ENCODE measurements around the gene TMPRSS7. TPM values are rescaled to one million over a fixed set of nuclear protein-coding genes. Genes with fewer than 3 reads are reported as not detected.

TMPRSS7 gene
- under 1 TPM in 1 of 3 donors, not detected in 2; 0.04 TPM for polyA plus RNA-seq

- no peak within 1 kb of the TSS for H3K27ac ChIP-seq (ENCODE audit: low read depth, low read length)
- WGBS, 3 donors: 94 to 99% (median 95%) methylated on average over 4 of the region's 4 CpGs
Observed at GRCh38 chr3:112034436-112034835, at the start of gene TMPRSS7. TMPRSS7 (plus strand) TSS chr3:112034736; CDS start chr3:112034846, 110 bp downstream.

DNA sequence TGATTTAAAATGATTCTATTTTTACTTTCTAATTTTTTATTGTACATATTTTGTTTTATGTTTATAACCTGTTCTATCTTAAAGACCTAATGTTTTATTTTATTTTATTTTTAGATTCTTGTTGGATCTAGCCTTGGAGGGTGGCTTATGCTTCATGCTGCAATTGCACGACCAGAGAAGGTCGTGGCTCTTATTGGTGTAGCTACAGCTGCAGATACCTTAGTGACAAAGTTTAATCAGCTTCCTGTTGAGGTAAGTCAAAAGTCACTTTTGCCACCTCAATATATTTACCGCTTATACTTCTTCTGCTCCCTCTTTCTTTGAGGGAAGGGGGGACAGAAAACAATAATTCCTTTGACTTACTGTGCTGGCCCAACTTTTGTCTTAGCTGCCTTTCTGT lies 47.7 kb upstream of the TMPRSS7 start:
- 82 to 92% (median 92%) methylated on average over 3 of the region's 3 CpGs for WGBS, 3 donors
- no peak overlapping the region for H3K27ac ChIP-seq (ENCODE audit: low read depth, low read length)

DNA sequence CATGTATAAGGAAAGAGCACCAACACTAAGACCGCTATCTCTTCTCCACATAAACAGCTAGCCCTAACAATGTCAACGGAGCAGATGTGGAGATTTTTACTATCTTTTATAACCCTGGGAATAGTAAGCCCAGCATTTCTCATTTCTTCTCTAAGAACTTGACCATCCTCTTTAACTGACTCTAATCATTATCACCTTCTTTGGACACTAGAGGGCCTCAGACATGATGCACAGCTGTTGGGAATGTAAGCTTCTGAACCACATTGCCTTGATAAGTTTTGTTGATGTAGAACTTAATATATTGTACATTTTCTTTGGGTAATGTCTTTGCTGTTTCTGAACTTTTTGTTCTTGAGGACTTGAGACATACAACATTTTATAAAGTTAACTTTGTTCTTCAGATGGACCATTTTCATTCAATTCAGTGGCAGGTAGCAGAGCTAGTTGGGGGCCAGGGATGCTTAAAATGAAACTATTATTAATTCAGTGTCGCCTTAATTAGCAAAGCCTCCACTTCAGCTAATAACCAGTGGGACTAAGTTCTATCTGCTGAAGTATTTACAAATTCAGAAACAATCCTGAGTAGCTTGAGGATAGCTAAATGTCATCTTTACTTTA lies 45.4 kb upstream of the TMPRSS7 start:
- 61 to 71% (median 68%) methylated on average over 3 of the region's 3 CpGs for WGBS, 3 donors
- H3K27ac ChIP-seq (ENCODE audit: low read depth, low read length): no peak overlapping the region

- H3K27ac ChIP-seq (ENCODE audit: low read depth, low read length): no peak overlapping the region
- 65 to 89% (median 84%) methylated on average over 2 of the region's 2 CpGs for WGBS, 3 donors
Observed at GRCh38 chr3:111993038-111993437, 41.5 kb upstream of the TMPRSS7 start.

GRCh38 chr3:111998636-111999483 lies 35.7 kb upstream of the TMPRSS7 start, which contains the start of gene TAGLN3:
TAGLN3 (plus strand) TSS chr3:111998922; CDS start chr3:111999423, 501 bp downstream.
- WGBS, 3 donors: 5 to 9% (median 7%) methylated on average over 30 of the region's 30 CpGs

DNA sequence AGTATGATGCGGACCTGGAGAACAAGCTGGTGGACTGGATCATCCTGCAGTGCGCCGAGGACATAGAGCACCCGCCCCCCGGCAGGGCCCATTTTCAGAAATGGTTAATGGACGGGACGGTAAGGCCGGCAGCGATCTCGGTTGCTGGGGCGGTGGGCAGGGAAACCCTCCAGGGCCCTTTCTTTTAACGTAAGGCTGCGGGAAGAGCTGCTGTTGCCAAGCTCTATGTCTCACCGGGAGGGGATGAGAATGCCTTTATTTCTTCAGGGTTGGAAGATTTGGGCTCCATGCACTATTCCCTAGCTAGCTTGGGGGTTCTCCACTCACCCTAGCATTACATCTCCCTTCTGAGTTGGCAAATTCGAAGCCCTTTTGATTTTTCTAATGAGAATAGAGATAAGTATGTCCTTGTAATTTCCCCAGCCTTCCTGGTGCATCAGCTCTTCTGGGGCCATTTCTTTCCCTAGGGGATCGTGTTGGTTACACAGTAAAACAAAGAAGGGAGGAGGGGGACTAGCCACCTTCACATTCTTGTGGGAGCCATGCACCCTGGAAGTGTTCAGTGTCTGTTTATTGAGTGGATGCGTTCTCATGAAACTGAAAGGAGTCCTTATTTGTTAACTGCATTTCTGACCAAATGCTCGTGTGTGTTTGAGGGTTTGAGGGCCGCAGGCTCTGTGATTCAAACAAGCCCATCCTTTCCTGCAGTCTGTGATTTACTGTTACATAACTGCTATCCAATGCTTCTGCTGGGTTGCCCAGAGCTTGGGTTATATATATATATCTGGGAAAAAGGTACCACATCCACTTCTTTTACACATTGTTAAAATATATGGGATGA lies 34.8 kb upstream of the TMPRSS7 start:
- no peak overlapping the region for H3K27ac ChIP-seq (ENCODE audit: low read depth, low read length)
- WGBS, 3 donors: 28 to 39% (median 28%) methylated on average over 19 of the region's 19 CpGs

More at GRCh38 chr3:111998636-111999483, 35.7 kb upstream of the TMPRSS7 start, which contains the start of gene TAGLN3:
- no peak within 1 kb of the TSS for H3K27ac ChIP-seq (ENCODE audit: low read depth, low read length)

GRCh38 chr3:112000367-112000771 lies 34.2 kb upstream of the TMPRSS7 start:
- WGBS, 3 donors: 90 to 96% (median 93%) methylated on average over 5 of the region's 5 CpGs
- H3K27ac ChIP-seq (ENCODE audit: low read depth, low read length): no peak overlapping the region

DNA sequence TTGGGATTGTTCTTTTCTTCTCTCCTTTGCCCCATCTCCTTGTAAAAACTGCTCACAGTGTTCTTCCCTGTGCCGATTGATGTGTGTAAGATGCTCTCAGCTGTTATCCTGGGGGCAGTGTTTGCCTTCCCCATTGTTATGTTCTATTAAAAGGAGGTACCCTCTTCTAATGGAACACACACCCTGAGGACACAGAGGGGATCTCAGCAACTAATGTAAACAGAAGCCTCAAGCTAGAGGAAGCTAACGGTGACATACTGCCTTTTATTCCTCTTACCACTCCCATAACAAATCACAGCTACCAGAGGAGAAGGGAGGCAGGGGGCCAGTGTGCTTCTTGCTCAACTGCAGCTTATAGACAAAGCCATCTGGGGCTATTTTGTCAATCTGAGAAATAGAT lies 33.6 kb upstream of the TMPRSS7 start:
- WGBS, 3 donors: 78 to 97% (median 88%) methylated on average over 2 of the region's 2 CpGs
- no peak overlapping the region for H3K27ac ChIP-seq (ENCODE audit: low read depth, low read length)

DNA sequence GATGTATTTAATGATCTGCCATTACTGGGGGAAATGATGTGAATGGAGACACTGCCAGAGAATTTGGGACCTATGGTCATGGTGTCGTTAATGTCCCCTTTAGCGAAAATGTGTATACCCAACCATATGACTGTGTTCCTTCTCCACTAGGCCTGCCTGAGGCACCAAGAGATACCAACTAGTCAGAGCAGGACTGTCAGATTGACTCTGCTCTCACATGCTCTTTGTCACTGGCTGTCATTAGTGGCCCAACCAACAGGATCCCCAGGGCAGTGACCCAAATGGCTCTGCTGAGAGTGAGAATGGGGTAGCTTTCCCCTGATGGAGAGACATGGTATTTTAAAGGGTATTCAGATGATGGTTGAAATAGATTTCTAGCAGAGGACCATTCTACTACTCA lies 33.0 kb upstream of the TMPRSS7 start:
- WGBS, 3 donors: 96 to 99% (median 98%) methylated on average over 2 of the region's 2 CpGs
- no peak overlapping the region for H3K27ac ChIP-seq (ENCODE audit: low read depth, low read length)

DNA sequence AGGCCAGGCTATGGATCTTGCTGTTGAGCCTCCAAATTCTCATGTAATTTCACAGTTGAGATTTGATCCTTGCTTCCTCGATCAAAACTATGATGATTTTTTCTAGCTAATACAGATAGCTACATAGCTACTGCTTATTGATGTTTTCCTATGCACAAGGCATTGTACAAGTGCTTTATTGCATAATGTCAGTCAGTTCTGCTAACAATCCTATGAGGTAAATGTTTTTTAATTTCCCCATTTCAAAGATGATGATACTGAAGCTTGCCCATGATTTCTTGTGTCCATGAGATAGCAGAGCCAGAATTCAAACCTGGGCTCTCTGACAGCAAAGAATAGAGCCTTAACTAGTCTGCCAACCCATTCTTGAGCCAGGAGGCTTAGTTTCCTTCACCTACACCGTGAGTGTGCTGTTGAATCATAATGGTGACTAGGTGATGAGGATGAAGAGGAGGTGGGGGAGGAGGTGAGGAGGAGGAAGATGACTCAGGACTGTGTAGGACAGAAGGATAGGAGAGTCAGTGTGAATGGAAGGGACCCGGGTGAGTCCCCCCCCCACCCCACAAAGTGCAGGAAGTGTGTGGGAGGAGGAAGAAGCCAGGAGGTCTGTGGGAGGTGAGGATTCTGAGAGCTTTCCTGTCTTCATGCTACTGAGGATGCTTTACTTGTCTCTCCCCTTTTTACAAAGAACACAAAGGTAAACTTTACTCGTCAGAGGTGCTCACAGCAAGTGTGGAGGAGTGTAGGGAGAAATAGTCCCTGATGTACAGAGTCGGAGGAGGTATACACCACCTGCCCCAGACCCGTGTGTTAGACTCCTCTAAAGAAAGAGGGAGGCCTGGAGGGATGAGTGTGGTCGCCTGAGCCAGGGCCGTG lies 32.2 kb upstream of the TMPRSS7 start:
- no peak overlapping the region for H3K27ac ChIP-seq (ENCODE audit: low read depth, low read length)
- WGBS, 3 donors: 68 to 77% (median 72%) methylated on average over 8 of the region's 8 CpGs

DNA sequence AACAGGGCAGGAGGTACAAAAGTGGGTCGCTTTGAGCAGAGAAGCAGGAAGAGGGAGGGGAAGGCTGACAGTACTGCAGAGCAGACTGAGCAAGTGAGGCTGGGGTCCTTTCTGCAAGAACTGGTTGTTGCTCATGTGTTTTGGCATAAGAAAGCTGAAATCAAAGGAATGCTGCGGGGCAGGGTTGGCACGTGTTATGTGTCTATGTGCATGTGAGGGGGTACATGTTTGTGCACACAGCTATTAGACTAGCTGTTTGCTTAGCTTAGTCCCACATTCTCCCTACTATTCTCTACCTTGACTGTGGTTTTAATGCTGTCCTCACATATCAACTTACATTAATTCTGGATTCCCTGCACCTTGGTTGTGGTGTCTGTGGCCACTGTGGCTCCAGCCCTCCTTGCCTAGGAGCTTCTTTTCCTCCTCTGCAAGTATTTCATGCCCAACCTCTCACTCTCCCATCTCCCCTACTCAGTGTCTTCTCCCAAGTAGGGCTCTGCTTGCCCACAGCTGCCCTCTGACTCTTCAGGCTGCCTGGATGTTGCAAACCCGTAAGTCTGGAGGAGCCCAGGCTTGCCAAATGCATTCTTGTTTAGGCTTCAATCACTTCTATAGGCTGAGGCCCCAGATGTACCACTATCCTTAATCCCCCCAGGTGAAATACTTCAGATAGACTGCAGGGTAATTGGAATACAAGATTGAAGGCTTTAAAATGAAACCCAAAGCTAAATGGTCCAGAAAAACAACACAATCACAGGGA lies 31.0 kb upstream of the TMPRSS7 start:
- no peak overlapping the region for H3K27ac ChIP-seq (ENCODE audit: low read depth, low read length)
- WGBS, 3 donors: 77 to 95% (median 94%) methylated on average over 4 of the region's 4 CpGs

DNA sequence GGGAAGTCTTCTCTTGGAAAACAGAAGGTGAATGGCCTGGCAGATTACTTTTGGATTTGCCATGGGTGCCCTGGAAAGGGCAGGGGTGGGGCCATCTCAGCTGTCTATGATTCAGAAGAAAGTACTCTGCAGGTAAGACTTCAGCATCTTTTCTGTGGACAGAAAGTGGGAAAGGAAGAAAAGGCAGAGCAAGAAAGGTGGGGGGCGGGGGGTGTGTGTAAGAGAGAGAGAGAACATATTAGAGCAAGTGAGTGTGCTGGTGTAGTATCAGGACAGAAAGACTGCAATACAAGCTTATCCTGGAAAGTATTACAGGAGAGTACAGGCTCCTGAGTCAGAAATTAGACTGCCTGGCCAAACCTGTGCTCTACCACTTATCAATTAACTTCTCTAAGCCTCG lies 30.3 kb upstream of the TMPRSS7 start:
- H3K27ac ChIP-seq (ENCODE audit: low read depth, low read length): no peak overlapping the region
- 66 to 83% (median 79%) methylated on average over 2 of the region's 2 CpGs for WGBS, 3 donors

DNA sequence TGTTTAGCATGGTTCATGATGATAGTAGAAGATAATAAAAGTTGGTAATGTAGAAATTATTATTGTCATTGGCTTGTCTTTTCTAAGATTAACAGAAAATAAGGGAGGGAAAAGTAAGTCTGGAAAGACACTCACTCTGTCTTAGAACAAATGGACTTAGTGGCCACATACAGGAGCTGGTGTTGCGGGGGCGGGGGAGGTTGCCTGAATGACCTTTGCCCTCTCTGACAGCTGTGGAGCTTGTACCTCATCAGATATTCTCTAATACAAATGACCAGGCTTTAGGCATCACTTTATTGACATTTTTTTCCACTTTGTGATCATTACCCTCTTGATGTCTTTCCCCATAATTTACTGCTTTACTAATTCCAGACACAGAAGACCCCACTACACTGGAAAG lies 29.9 kb upstream of the TMPRSS7 start:
- 87 to 94% (median 92%) methylated on average over 2 of the region's 2 CpGs for WGBS, 3 donors
- H3K27ac ChIP-seq (ENCODE audit: low read depth, low read length): no peak overlapping the region

- WGBS, 3 donors: 69 to 84% (median 71%) methylated on average over 4 of the region's 4 CpGs
- no peak overlapping the region for H3K27ac ChIP-seq (ENCODE audit: low read depth, low read length)
Observed at GRCh38 chr3:112005091-112005672, 29.4 kb upstream of the TMPRSS7 start.

GRCh38 chr3:112007633-112008032 lies 26.9 kb upstream of the TMPRSS7 start:
- WGBS, 3 donors: 13 to 39% (median 17%) methylated on average over 1 of the region's 1 CpG
- H3K27ac ChIP-seq (ENCODE audit: low read depth, low read length): no peak overlapping the region

GRCh38 chr3:112009670-112010069 lies 24.9 kb upstream of the TMPRSS7 start:
- H3K27ac ChIP-seq (ENCODE audit: low read depth, low read length): no peak overlapping the region
- WGBS, 3 donors: 77 to 82% (median 82%) methylated on average over 2 of the region's 2 CpGs

GRCh38 chr3:112010636-112011035 lies 23.9 kb upstream of the TMPRSS7 start:
- WGBS, 3 donors: 67 to 71% (median 70%) methylated on average over 3 of the region's 3 CpGs
- no peak overlapping the region for H3K27ac ChIP-seq (ENCODE audit: low read depth, low read length)

Data from adipose tissue (tissue), 3 donors.